ENCODE results near the gene BHLHE41. TPM values are rescaled to one million over a fixed set of nuclear protein-coding genes. Genes with fewer than 3 reads are reported as not detected.
A peak's percentile ranks its signal among the peaks of the same experiment; 100 is the strongest.

BHLHE41 gene
- total and polyA plus RNA-seq, 8 donors = 0.29 to 4.7 (median 1.8) TPM; not detected in 1

DNA sequence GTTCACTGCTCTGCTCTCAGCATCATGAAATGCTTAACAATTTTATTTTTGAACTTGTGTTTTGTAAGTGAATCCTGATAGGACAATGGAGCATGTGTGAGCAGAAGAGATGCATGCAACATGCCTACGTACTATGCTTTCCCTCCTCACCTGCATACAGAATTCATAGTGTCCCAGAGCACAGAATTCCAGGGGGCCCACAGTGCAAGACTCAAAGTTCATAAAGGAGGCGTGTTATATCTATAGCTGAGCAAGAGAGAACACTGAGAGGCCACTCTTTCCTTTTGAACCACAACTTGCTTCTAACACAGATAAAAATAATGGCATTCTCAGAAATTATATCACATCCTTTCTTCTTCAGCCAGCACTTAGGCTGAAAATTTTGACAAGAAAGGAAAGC lies 28.8 kb downstream of the BHLHE41 start:
- TF ChIP-seq EP300 (IDR thresholded peaks at IDR 0.05) (no peak), POLR2A (IDR thresholded peaks at IDR 0.05) (no peak), POLR2AphosphoS5 (IDR thresholded peaks at IDR 0.05) (no peak)
- TF ChIP-seq, protein P1, sequence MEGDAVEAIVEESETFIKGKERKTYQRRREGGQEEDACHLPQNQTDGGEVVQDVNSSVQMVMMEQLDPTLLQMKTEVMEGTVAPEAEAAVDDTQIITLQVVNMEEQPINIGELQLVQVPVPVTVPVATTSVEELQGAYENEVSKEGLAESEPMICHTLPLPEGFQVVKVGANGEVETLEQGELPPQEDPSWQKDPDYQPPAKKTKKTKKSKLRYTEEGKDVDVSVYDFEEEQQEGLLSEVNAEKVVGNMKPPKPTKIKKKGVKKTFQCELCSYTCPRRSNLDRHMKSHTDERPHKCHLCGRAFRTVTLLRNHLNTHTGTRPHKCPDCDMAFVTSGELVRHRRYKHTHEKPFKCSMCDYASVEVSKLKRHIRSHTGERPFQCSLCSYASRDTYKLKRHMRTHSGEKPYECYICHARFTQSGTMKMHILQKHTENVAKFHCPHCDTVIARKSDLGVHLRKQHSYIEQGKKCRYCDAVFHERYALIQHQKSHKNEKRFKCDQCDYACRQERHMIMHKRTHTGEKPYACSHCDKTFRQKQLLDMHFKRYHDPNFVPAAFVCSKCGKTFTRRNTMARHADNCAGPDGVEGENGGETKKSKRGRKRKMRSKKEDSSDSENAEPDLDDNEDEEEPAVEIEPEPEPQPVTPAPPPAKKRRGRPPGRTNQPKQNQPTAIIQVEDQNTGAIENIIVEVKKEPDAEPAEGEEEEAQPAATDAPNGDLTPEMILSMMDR (IDR thresholded peaks at IDR 0.05) = no peak
- no peaks in the 10 kb centered on the region for H3K27me3 ChIP-seq
- 86 to 95% (median 93%) methylated on average over 2 of the region's 2 CpGs for WGBS, 5 donors
- intact Hi-C loops (cut with DNase I; ENCODE audit: low total_unique reads) = no loop called here
- H3K4me3 ChIP-seq = no peak overlapping the region
- no peak for DNase-seq
- no peaks in the 10 kb centered on the region for H3K9me3 ChIP-seq
- no peaks in the 10 kb centered on the region for H3K36me3 ChIP-seq
- no peak overlapping the region for H3K27ac ChIP-seq
- peaks cover 0 to 10% (median 3%) of the 10 kb centered on the region in 4 donors for H3K4me1 ChIP-seq

DNA sequence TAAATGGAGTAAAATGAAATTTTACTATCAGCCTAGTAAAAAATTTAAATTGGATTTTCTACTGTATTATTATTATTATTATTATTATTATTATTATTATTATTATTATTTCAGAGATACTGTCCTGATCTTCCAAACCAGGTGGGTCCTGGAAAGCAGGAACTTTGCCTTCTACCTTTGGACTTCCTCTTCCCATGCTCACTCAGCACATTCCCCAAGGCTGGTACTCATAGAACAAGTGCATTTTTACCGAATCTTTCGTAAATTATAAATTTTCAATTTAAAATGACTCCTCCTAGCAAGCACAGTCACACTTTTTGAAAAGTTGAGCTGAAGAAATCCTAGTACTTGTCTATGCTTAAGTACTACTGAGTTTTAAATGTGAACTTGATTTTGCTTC lies 29.7 kb downstream of the BHLHE41 start:
- WGBS, 5 donors = 92 to 96% (median 95%) methylated on average over 2 of the region's 2 CpGs

GRCh38 chr12:26092346-26093105 lies 32.3 kb downstream of the BHLHE41 start:
- intact Hi-C loops (cut with DNase I; ENCODE audit: low total_unique reads) = no loop called here
- Histone ChIP-seq H3K36me3 (no peaks in the 10 kb centered on the region), H3K9me3 (no peaks in the 10 kb centered on the region), H3K4me1 (peaks cover 0 to 4% (median 0%) of the 10 kb centered on the region in 4 donors), H3K4me3 (no peak overlapping the region), H3K27ac (no peak overlapping the region), H3K27me3 (no peaks in the 10 kb centered on the region)
- DNase-seq = no peak
- 74 to 90% (median 87%) methylated on average over 4 of the region's 4 CpGs for WGBS, 5 donors
- TF ChIP-seq, protein P1 (IDR thresholded peaks at IDR 0.05) = no peak
- TF ChIP-seq EP300 (IDR thresholded peaks at IDR 0.05) = no peak
- no peak for TF ChIP-seq POLR2AphosphoS5 (IDR thresholded peaks at IDR 0.05)
- no peak for TF ChIP-seq POLR2A (IDR thresholded peaks at IDR 0.05)

More for the DNA sequence above, 29.7 kb downstream of the BHLHE41 start:
- H3K9me3 ChIP-seq = no peaks in the 10 kb centered on the region
- intact Hi-C loops (cut with DNase I; ENCODE audit: low total_unique reads) = no loop called here
- H3K27me3 ChIP-seq = no peaks in the 10 kb centered on the region
- DNase-seq = no peak
- no peaks in the 10 kb centered on the region for H3K36me3 ChIP-seq
- TF ChIP-seq, protein P1 (IDR thresholded peaks at IDR 0.05) = no peak
- TF ChIP-seq EP300 (IDR thresholded peaks at IDR 0.05) (no peak), POLR2A (IDR thresholded peaks at IDR 0.05) (no peak)
- no peak overlapping the region for H3K4me3 ChIP-seq
- peaks cover 0 to 4% (median 0%) of the 10 kb centered on the region in 4 donors for H3K4me1 ChIP-seq
- H3K27ac ChIP-seq = no peak overlapping the region

GRCh38 chr12:26091822-26092221 lies 33.0 kb downstream of the BHLHE41 start:
- no peaks in the 10 kb centered on the region for H3K9me3 ChIP-seq
- H3K4me1 ChIP-seq = no peaks in the 10 kb centered on the region
- H3K4me3 ChIP-seq = no peak overlapping the region
- intact Hi-C loops (cut with DNase I; ENCODE audit: low total_unique reads) = no loop called here
- H3K36me3 ChIP-seq = no peaks in the 10 kb centered on the region
- peak in 1 of 2 donors; percentile 42 for DNase-seq
- WGBS, 5 donors = 75 to 89% (median 81%) methylated on average over 6 of the region's 6 CpGs
- no peak for TF ChIP-seq EP300 (IDR thresholded peaks at IDR 0.05)
- H3K27me3 ChIP-seq = no peaks in the 10 kb centered on the region
- H3K27ac ChIP-seq = no peak overlapping the region

Data from stomach (tissue), 9 donors.